H7 (cell line): ENCODE data around the gene ERCC2. TPM values are rescaled to one million over a fixed set of nuclear protein-coding genes. Genes with fewer than 3 reads are reported as not detected.
A peak's percentile ranks its signal among the peaks of the same experiment; 100 is the strongest.
"Not testable (repeated sequence)": the region's sequence is repeated elsewhere in the genome, so short reads cannot be mapped to it uniquely, and the experiment has no call there.

Experiments used
- DNase-seq: peaks from one replicate; pipeline ENCODE4 v3.0.0; 2012
- H3K27me3 ChIP-seq: 2 replicates; pipeline ENCODE4 v1.6.0; 2011; ENCODE audit warnings: mild to moderate bottlenecking, low read length; ENCODE audit not compliant: control insufficient read depth, insufficient read depth
- H3K36me3 ChIP-seq: replicated peaks from 2 replicates; pipeline ENCODE4 v1.5.1; 2011; ENCODE audit warnings: low read length; ENCODE audit not compliant: control insufficient read depth, insufficient read depth
- H3K4me3 ChIP-seq: 2 replicates; pipeline ENCODE4 v1.5.1; 2011; ENCODE audit warnings: low read depth, mild to moderate bottlenecking, control low read depth, low read length, moderate library complexity; ENCODE audit not compliant: insufficient read depth
- total RNA-seq: library from RNA; depleted of rRNA; stranded (reverse); fragments of >200 nt; shearing (Covaris generic); gene quantifications from 2 replicates; pipeline ENCODE4 v1.2.3, GENCODE V29; 2014

Gene ERCC2
- total RNA-seq, 1 experiment from 2014 or later, result 54.2 TPM

GRCh38 chr19:45340899-45341453, 29.4 kb downstream of the ERCC2 start:
- peaks cover 17% of the 10 kb centered on the region for H3K27me3 ChIP-seq
- no peaks in the 10 kb centered on the region for H3K36me3 ChIP-seq
- peak overlapping the region; percentile 61 for H3K4me3 ChIP-seq
- DNase-seq, result no peak

GRCh38 chr19:45340232-45340898, 30.0 kb downstream of the ERCC2 start, which contains the start of gene KLC3:
Gene KLC3, plus strand, starts transcription at chr19:45340750. Its CDS starts 4,792 bp downstream, at chr19:45345542.
- peak within 1 kb of the TSS; percentile 61 for H3K4me3 ChIP-seq
- H3K36me3 ChIP-seq, result no peaks in the 10 kb centered on the region
- peak; percentile 98 for DNase-seq
- H3K27me3 ChIP-seq, result peaks cover 17% of the 10 kb centered on the region

GRCh38 chr19:45339629-45340028, 30.7 kb downstream of the ERCC2 start:
- Histone ChIP-seq H3K27me3 (peaks cover 17% of the 10 kb centered on the region), H3K36me3 (no peaks in the 10 kb centered on the region), H3K4me3 (no peak overlapping the region)
- DNase-seq, result no peak

GRCh38 chr19:45336696-45337251, 33.6 kb downstream of the ERCC2 start:
- Histone ChIP-seq H3K36me3 (no peaks in the 10 kb centered on the region), H3K4me3 (no peak overlapping the region), H3K27me3 (peaks cover 17% of the 10 kb centered on the region)
- no peak for DNase-seq

- not testable (repeated sequence) for H3K4me3 ChIP-seq, DNase-seq, H3K27me3 ChIP-seq, H3K36me3 ChIP-seq
Observed at GRCh38 chr19:45334881-45335280, 35.5 kb downstream of the ERCC2 start.

GRCh38 chr19:45333609-45334303, 36.6 kb downstream of the ERCC2 start:
- no peaks in the 10 kb centered on the region for H3K27me3 ChIP-seq
- no peaks in the 10 kb centered on the region for H3K36me3 ChIP-seq
- no peak for DNase-seq
- H3K4me3 ChIP-seq, result no peak overlapping the region

GRCh38 chr19:45331411-45331810, 39.0 kb downstream of the ERCC2 start:
- no peaks in the 10 kb centered on the region for H3K36me3 ChIP-seq
- peak; percentile 56 for DNase-seq
- H3K27me3 ChIP-seq, result no peaks in the 10 kb centered on the region
- no peak overlapping the region for H3K4me3 ChIP-seq

- Histone ChIP-seq H3K36me3 (no peaks in the 10 kb centered on the region), H3K4me3 (no peak overlapping the region), H3K27me3 (peaks cover 14% of the 10 kb centered on the region)
- no peak for DNase-seq
Observed at GRCh38 chr19:45327404-45328143, 42.8 kb downstream of the ERCC2 start.

- H3K27me3 ChIP-seq, result peaks cover 14% of the 10 kb centered on the region
- no peaks in the 10 kb centered on the region for H3K36me3 ChIP-seq
- DNase-seq, result no peak
- no peak overlapping the region for H3K4me3 ChIP-seq
Observed at GRCh38 chr19:45324349-45324907, 45.9 kb downstream of the ERCC2 start.

- H3K36me3 ChIP-seq, result no peaks in the 10 kb centered on the region
- DNase-seq, result peak; percentile 87
- H3K4me3 ChIP-seq, result peak overlapping the region; percentile 44
- peaks cover 14% of the 10 kb centered on the region for H3K27me3 ChIP-seq
Observed at GRCh38 chr19:45323671-45324081, 46.7 kb downstream of the ERCC2 start.

GRCh38 chr19:45322744-45323281, 47.6 kb downstream of the ERCC2 start, which contains the start of gene CKM:
Gene CKM, minus strand, starts transcription at chr19:45322875. Its CDS starts 3,162 bp downstream, at chr19:45319713.
- peak; percentile 72 for DNase-seq
- peak within 1 kb of the TSS; percentile 44 for H3K4me3 ChIP-seq
- H3K36me3 ChIP-seq, result no peaks in the 10 kb centered on the region
- peaks cover 14% of the 10 kb centered on the region for H3K27me3 ChIP-seq

GRCh38 chr19:45322311-45322710, 48.1 kb downstream of the ERCC2 start:
- Histone ChIP-seq H3K27me3 (peaks cover 14% of the 10 kb centered on the region), H3K4me3 (no peak overlapping the region), H3K36me3 (no peaks in the 10 kb centered on the region)
- DNase-seq, result peak; percentile 64

- no peak for DNase-seq
- peaks cover 14% of the 10 kb centered on the region for H3K27me3 ChIP-seq
- H3K4me3 ChIP-seq, result no peak overlapping the region
- H3K36me3 ChIP-seq, result no peaks in the 10 kb centered on the region
Observed at GRCh38 chr19:45321848-45322247, 48.5 kb downstream of the ERCC2 start.
